ENCODE measurements around the gene SIGLEC8. TPM values are rescaled to one million over a fixed set of nuclear protein-coding genes. Genes with fewer than 3 reads are reported as not detected.

SIGLEC8 gene
- total RNA-seq, 2 experiments from 2014 or later = not detected

DNA sequence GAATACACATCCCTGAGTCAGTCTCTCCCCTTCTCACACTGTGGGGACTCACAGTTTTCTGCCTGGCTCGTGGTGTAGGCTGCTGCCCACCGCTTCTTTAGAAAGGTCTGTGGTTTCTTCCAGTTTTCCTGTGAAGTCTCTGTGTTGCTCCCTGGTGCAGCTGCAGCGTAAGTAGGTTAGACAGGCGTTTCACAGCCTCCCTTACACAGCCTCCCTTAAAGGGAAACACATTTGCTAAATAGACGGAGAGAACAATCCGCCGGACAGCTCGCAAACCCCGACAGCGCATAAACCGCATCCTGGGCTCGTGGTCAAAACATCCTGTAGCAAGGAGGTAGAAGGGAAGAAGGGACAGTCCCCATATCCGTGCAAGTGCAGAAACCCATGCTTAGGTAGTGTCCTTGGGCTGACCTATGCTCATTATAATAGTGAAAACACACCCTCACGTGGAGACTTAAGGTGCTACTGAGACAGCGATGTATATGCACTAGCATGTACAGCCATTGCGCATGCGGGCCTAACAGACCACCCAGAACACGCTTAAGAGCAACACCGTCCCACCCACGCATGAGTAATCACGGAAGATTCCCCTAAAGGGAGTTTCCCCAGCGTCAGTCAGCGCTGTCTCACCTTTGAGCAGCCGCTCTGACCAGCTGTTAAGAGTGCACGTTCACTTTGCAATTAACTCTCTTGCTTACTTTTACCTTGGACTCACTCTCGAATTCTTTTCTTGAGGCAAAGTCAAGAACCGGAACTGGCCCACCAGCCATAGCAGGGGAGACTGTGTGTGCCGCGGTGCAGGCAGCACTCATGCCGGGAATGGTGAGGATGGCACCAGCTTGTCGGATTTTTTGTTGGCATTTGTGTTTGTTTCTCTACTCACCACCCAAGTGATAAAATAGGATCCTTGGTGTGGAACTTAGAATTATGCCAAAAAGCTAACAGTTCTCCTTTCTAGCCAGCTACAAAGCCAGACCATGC, 16.6 kb downstream of the SIGLEC8 start:
- TF ChIP-seq, protein P1, sequence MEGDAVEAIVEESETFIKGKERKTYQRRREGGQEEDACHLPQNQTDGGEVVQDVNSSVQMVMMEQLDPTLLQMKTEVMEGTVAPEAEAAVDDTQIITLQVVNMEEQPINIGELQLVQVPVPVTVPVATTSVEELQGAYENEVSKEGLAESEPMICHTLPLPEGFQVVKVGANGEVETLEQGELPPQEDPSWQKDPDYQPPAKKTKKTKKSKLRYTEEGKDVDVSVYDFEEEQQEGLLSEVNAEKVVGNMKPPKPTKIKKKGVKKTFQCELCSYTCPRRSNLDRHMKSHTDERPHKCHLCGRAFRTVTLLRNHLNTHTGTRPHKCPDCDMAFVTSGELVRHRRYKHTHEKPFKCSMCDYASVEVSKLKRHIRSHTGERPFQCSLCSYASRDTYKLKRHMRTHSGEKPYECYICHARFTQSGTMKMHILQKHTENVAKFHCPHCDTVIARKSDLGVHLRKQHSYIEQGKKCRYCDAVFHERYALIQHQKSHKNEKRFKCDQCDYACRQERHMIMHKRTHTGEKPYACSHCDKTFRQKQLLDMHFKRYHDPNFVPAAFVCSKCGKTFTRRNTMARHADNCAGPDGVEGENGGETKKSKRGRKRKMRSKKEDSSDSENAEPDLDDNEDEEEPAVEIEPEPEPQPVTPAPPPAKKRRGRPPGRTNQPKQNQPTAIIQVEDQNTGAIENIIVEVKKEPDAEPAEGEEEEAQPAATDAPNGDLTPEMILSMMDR (IDR thresholded peaks at IDR 0.05) = no peak
- Histone ChIP-seq H3K36me3 (ENCODE audit: insufficient read depth, low read length) (no peaks in the 10 kb centered on the region), H3K27me3 (ENCODE audit: control insufficient read depth in 1 of 2, insufficient read depth in 2 of 2, low read length in 2 of 2) (peaks cover 0 to 2% of the 10 kb centered on the region in 2 experiments), H3K9me3 (ENCODE audit: control insufficient read depth in 1 of 2, insufficient read depth in 1 of 2, low read length in 2 of 2) (no peaks in the 10 kb centered on the region), H3K4me3 (ENCODE audit: low read length) (peak overlapping the region; percentile 44), H3K4me1 (ENCODE audit: insufficient read depth, low read length) (peaks cover 29% of the 10 kb centered on the region), H3K27ac (ENCODE audit: low read depth in 1 of 2, low read length in 2 of 2) (peak overlapping the region; percentile 49 to 68)
- peaks cover 38% of the 10 kb centered on the region for H3K4me1 Mint-ChIP-seq (ENCODE audit: low read depth)
- CTCF ChIA-PET = interaction anchor here (1.3 to 2.2 kb wide), 3 partner anchors 20 to 47 kb away, joined by 3 to 8 read pairs (median 5); no protein-coding TSS in a partner anchor
- H3K4me3 Mint-ChIP-seq = peak overlapping the region; percentile 78
- peak overlapping the region; percentile 45 for H3K27ac Mint-ChIP-seq
- POLR2A ChIA-PET = interaction anchor here (1.1 to 1.2 kb wide), 3 partner anchors 20 to 102 kb away, joined by 3 to 6 read pairs (median 4); no protein-coding TSS in a partner anchor
- H3K36me3 Mint-ChIP-seq (ENCODE audit: low read depth) = no peaks in the 10 kb centered on the region
- peaks cover 4% of the 10 kb centered on the region for H3K27me3 Mint-ChIP-seq
- no peaks in the 10 kb centered on the region for H3K9me3 Mint-ChIP-seq
- peak; percentile 90 for ATAC-seq (ENCODE audit: poor library complexity)
- intact Hi-C loops (cut with DNase I, micrococcal nuclease) = loop anchor here in 1 of 2 experiments (1.0 to 5.0 kb wide), 2 partner anchors 19 to 261 kb away; no protein-coding TSS in a partner anchor
- DNase-seq = peak; percentile 50 to 92 (median 70)

DNA sequence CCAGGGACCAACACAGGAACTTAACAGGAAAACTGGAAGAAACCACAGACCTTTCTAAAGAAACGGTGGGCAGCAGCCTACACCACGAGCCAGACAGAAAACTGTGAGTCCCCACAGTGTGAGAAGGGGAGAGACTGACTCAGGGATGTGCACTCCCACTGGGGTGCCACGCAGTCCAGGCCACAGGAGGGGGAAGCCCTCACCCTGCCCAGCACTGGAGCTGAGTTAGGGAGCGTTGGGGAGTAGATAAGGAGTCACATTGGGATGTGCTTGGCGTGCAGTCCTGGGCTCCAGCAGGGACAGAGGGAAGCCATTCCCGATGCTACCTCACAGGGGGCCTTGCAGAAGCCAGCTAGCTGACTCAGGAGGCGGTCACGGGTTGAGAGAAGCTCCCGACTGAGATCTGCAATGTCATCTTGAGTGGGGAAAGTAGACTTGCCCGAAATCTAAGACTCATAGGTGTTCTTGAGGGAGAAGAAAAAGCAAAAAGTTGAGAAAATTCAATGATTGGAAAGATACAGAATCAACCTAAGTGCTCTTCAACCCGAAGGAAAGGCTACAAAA, 17.3 kb downstream of the SIGLEC8 start:
- peak overlapping the region; percentile 45 for H3K27ac Mint-ChIP-seq
- H3K9me3 Mint-ChIP-seq = no peaks in the 10 kb centered on the region
- peaks cover 8% of the 10 kb centered on the region for H3K27me3 Mint-ChIP-seq
- ATAC-seq (ENCODE audit: poor library complexity) (no peak), DNase-seq (peak in 3 of 14 experiments; percentile 22 to 54 (median 47))
- peak overlapping the region; percentile 44 for H3K4me3 ChIP-seq (ENCODE audit: low read length)
- TF ChIP-seq, protein P1 (IDR thresholded peaks at IDR 0.05) = no peak
- no peaks in the 10 kb centered on the region for H3K36me3 Mint-ChIP-seq (ENCODE audit: low read depth)
- H3K9me3 ChIP-seq (ENCODE audit: control insufficient read depth in 1 of 2, insufficient read depth in 1 of 2, low read length in 2 of 2) = no peaks in the 10 kb centered on the region
- H3K36me3 ChIP-seq (ENCODE audit: insufficient read depth, low read length) = no peaks in the 10 kb centered on the region
- ChIA-PET POLR2A (interaction anchor here (1.1 to 1.2 kb wide), 3 partner anchors 19 to 101 kb away, joined by 3 to 6 read pairs (median 4); no protein-coding TSS in a partner anchor), CTCF (interaction anchor here (1.3 to 2.2 kb wide), 3 partner anchors 20 to 47 kb away, joined by 3 to 8 read pairs (median 5); no protein-coding TSS in a partner anchor)
- peaks cover 0 to 2% of the 10 kb centered on the region in 2 experiments for H3K27me3 ChIP-seq (ENCODE audit: control insufficient read depth in 1 of 2, insufficient read depth in 2 of 2, low read length in 2 of 2)
- H3K27ac ChIP-seq (ENCODE audit: low read depth in 1 of 2, low read length in 2 of 2) = peak overlapping the region in 1 of 2 donors; percentile 1
- intact Hi-C loops (cut with DNase I, micrococcal nuclease) = loop anchor here in 1 of 2 experiments (1.0 to 5.0 kb wide), 2 partner anchors 19 to 261 kb away; no protein-coding TSS in a partner anchor
- H3K4me3 Mint-ChIP-seq = peak overlapping the region; percentile 78
- H3K4me1 ChIP-seq (ENCODE audit: insufficient read depth, low read length) = peaks cover 29% of the 10 kb centered on the region
- peaks cover 38% of the 10 kb centered on the region for H3K4me1 Mint-ChIP-seq (ENCODE audit: low read depth)

DNA sequence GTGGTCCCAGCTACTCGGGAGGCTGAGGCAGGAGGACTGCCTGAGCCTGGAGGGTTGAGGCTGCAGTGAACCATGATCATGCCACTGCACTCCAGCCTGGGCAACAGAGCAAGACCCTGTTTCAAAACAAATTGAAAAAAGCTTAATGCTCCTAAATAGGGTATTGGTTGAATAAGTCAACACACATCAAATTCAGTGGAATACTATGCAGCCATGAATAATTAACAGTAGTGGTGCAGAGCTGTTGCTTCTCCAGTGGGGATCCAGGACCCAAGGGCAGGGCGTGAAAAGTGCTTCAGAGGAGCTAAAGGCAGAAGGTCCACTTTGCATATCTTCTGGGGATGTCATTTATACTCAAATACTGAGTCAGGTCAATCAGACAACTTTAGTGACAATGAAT, 18.2 kb downstream of the SIGLEC8 start:
- Histone ChIP-seq H3K4me1 (ENCODE audit: insufficient read depth, low read length) (peaks cover 29% of the 10 kb centered on the region), H3K36me3 (ENCODE audit: insufficient read depth, low read length) (no peaks in the 10 kb centered on the region), H3K9me3 (ENCODE audit: control insufficient read depth in 1 of 2, insufficient read depth in 1 of 2, low read length in 2 of 2) (no peaks in the 10 kb centered on the region), H3K4me3 (ENCODE audit: low read length) (no peak overlapping the region), H3K27ac (ENCODE audit: low read depth in 1 of 2, low read length in 2 of 2) (no peak overlapping the region), H3K27me3 (ENCODE audit: control insufficient read depth in 1 of 2, insufficient read depth in 2 of 2, low read length in 2 of 2) (peaks cover 0 to 2% of the 10 kb centered on the region in 2 experiments)
- ATAC-seq (ENCODE audit: poor library complexity) (no peak), DNase-seq (no peak)
- ChIA-PET POLR2A (no interaction called here), CTCF (interaction anchor here (1.8 kb wide), 1 partner anchor 33 kb away, joined by 5 read pairs; no protein-coding TSS in a partner anchor)
- intact Hi-C loops (cut with DNase I, micrococcal nuclease) = loop anchor here in 1 of 2 experiments (5.0 kb wide), 1 partner anchor 262 kb away; no protein-coding TSS in a partner anchor
- no peak overlapping the region for H3K27ac Mint-ChIP-seq
- H3K4me1 Mint-ChIP-seq (ENCODE audit: low read depth) = peaks cover 38% of the 10 kb centered on the region
- peaks cover 8% of the 10 kb centered on the region for H3K27me3 Mint-ChIP-seq
- no peaks in the 10 kb centered on the region for H3K36me3 Mint-ChIP-seq (ENCODE audit: low read depth)
- no peaks in the 10 kb centered on the region for H3K9me3 Mint-ChIP-seq
- TF ChIP-seq, protein P1 (IDR thresholded peaks at IDR 0.05) = no peak
- H3K4me3 Mint-ChIP-seq = no peak overlapping the region
